GM23338 (cell line): ENCODE results near the gene CMTM2.

Experiments
- CREB1 ChIP-seq: fragments of 250-450 bp; sonication (Bioruptor Pico); IDR thresholded peaks from 2 replicates; pipeline ENCODE4 v1.5.0; 2020; ENCODE audit warnings: low read depth, mild to moderate bottlenecking, moderate library complexity
- EZH2 ChIP-seq: fragments of 200-600 bp; sonication (generic); IDR thresholded peaks from one replicate; pipeline ENCODE4 v1.8.0; 2017; ENCODE audit warnings: antibody characterized with exemption, mild to moderate bottlenecking, low read depth; ENCODE audit not compliant: unreplicated experiment
- EZH2phosphoT487 ChIP-seq: fragments of 200-600 bp; sonication (generic); IDR thresholded peaks from one replicate; pipeline ENCODE4 v1.8.1; 2018; ENCODE audit warnings: antibody characterized with exemption; ENCODE audit not compliant: unreplicated experiment
- JUNB ChIP-seq: IDR thresholded peaks from one replicate; pipeline ENCODE4 v1.6.1; 2016; ENCODE audit warnings: antibody characterized with exemption; ENCODE audit not compliant: unreplicated experiment
- NANOG ChIP-seq: IDR thresholded peaks from 2 replicates; pipeline ENCODE4 v1.6.1; 2016; ENCODE audit warnings: antibody characterized with exemption, borderline replicate concordance
- POLR2AphosphoS5 ChIP-seq: IDR thresholded peaks from 2 replicates; pipeline ENCODE4 v1.6.1; 2016; ENCODE audit warnings: antibody characterized with exemption, low read depth
- STAT1 ChIP-seq: IDR thresholded peaks from one replicate; pipeline ENCODE4 v1.6.1; 2016; ENCODE audit warnings: antibody characterized with exemption; ENCODE audit not compliant: unreplicated experiment
- TF ChIP-seq, protein P1 (sequence below), 2 experiments: fragments of 200-600 bp in 1 of 2; sonication (generic) in 1 of 2; conservative IDR thresholded peaks; 2 replicates each; pipeline versions ENCODE4 v1.5.1 to v1.6.1; 2016 to 2017; ENCODE audit warnings: antibody characterized with exemption in 2 of 2, low read depth in 2 of 2, mild to moderate bottlenecking in 2 of 2, moderate library complexity in 1 of 2
- TF ChIP-seq, protein P2 (sequence below): IDR thresholded peaks from one replicate; pipeline ENCODE4 v1.6.1; 2018; ENCODE audit warnings: antibody characterized with exemption; ENCODE audit not compliant: unreplicated experiment
- TF ChIP-seq, protein P3 (sequence below): fragments of 250-450 bp; sonication (Bioruptor Pico); IDR thresholded peaks from 2 replicates; pipeline ENCODE4 v1.5.0; 2020; ENCODE audit warnings: mild to moderate bottlenecking, moderate library complexity

DNA sequence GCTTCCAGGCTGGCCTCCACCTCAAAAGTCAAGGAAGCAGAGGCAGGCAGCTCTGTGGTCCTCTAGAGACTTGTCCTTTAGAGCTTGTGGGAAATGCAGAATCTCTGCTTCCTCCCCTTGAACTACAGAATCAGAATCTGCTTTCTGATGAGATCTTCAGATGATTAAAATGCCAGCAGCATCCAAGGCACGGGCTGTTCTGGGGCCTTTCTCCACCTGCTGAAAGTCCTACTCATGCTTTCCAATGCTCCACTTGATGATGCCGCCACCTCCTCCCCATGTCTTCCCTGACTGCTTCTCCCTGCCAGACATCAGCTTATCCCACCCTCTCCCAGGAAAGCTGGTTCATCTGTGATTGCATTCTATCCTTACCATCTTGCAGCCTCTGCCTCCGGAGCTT, 58.5 kb downstream of the CMTM2 start:
- TF ChIP-seq EZH2 (no peak), POLR2AphosphoS5 (no peak), EZH2phosphoT487 (no peak), CREB1 (no peak), JUNB (no peak), NANOG (no peak), STAT1 (no peak)
- TF ChIP-seq, protein P1, sequence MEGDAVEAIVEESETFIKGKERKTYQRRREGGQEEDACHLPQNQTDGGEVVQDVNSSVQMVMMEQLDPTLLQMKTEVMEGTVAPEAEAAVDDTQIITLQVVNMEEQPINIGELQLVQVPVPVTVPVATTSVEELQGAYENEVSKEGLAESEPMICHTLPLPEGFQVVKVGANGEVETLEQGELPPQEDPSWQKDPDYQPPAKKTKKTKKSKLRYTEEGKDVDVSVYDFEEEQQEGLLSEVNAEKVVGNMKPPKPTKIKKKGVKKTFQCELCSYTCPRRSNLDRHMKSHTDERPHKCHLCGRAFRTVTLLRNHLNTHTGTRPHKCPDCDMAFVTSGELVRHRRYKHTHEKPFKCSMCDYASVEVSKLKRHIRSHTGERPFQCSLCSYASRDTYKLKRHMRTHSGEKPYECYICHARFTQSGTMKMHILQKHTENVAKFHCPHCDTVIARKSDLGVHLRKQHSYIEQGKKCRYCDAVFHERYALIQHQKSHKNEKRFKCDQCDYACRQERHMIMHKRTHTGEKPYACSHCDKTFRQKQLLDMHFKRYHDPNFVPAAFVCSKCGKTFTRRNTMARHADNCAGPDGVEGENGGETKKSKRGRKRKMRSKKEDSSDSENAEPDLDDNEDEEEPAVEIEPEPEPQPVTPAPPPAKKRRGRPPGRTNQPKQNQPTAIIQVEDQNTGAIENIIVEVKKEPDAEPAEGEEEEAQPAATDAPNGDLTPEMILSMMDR (conservative IDR thresholded peaks at IDR 0.05; ENCODE audit: low read depth in 2 of 2): no peak
- TF ChIP-seq, protein P2, sequence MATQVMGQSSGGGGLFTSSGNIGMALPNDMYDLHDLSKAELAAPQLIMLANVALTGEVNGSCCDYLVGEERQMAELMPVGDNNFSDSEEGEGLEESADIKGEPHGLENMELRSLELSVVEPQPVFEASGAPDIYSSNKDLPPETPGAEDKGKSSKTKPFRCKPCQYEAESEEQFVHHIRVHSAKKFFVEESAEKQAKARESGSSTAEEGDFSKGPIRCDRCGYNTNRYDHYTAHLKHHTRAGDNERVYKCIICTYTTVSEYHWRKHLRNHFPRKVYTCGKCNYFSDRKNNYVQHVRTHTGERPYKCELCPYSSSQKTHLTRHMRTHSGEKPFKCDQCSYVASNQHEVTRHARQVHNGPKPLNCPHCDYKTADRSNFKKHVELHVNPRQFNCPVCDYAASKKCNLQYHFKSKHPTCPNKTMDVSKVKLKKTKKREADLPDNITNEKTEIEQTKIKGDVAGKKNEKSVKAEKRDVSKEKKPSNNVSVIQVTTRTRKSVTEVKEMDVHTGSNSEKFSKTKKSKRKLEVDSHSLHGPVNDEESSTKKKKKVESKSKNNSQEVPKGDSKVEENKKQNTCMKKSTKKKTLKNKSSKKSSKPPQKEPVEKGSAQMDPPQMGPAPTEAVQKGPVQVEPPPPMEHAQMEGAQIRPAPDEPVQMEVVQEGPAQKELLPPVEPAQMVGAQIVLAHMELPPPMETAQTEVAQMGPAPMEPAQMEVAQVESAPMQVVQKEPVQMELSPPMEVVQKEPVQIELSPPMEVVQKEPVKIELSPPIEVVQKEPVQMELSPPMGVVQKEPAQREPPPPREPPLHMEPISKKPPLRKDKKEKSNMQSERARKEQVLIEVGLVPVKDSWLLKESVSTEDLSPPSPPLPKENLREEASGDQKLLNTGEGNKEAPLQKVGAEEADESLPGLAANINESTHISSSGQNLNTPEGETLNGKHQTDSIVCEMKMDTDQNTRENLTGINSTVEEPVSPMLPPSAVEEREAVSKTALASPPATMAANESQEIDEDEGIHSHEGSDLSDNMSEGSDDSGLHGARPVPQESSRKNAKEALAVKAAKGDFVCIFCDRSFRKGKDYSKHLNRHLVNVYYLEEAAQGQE: no peak
- TF ChIP-seq, protein P3, sequence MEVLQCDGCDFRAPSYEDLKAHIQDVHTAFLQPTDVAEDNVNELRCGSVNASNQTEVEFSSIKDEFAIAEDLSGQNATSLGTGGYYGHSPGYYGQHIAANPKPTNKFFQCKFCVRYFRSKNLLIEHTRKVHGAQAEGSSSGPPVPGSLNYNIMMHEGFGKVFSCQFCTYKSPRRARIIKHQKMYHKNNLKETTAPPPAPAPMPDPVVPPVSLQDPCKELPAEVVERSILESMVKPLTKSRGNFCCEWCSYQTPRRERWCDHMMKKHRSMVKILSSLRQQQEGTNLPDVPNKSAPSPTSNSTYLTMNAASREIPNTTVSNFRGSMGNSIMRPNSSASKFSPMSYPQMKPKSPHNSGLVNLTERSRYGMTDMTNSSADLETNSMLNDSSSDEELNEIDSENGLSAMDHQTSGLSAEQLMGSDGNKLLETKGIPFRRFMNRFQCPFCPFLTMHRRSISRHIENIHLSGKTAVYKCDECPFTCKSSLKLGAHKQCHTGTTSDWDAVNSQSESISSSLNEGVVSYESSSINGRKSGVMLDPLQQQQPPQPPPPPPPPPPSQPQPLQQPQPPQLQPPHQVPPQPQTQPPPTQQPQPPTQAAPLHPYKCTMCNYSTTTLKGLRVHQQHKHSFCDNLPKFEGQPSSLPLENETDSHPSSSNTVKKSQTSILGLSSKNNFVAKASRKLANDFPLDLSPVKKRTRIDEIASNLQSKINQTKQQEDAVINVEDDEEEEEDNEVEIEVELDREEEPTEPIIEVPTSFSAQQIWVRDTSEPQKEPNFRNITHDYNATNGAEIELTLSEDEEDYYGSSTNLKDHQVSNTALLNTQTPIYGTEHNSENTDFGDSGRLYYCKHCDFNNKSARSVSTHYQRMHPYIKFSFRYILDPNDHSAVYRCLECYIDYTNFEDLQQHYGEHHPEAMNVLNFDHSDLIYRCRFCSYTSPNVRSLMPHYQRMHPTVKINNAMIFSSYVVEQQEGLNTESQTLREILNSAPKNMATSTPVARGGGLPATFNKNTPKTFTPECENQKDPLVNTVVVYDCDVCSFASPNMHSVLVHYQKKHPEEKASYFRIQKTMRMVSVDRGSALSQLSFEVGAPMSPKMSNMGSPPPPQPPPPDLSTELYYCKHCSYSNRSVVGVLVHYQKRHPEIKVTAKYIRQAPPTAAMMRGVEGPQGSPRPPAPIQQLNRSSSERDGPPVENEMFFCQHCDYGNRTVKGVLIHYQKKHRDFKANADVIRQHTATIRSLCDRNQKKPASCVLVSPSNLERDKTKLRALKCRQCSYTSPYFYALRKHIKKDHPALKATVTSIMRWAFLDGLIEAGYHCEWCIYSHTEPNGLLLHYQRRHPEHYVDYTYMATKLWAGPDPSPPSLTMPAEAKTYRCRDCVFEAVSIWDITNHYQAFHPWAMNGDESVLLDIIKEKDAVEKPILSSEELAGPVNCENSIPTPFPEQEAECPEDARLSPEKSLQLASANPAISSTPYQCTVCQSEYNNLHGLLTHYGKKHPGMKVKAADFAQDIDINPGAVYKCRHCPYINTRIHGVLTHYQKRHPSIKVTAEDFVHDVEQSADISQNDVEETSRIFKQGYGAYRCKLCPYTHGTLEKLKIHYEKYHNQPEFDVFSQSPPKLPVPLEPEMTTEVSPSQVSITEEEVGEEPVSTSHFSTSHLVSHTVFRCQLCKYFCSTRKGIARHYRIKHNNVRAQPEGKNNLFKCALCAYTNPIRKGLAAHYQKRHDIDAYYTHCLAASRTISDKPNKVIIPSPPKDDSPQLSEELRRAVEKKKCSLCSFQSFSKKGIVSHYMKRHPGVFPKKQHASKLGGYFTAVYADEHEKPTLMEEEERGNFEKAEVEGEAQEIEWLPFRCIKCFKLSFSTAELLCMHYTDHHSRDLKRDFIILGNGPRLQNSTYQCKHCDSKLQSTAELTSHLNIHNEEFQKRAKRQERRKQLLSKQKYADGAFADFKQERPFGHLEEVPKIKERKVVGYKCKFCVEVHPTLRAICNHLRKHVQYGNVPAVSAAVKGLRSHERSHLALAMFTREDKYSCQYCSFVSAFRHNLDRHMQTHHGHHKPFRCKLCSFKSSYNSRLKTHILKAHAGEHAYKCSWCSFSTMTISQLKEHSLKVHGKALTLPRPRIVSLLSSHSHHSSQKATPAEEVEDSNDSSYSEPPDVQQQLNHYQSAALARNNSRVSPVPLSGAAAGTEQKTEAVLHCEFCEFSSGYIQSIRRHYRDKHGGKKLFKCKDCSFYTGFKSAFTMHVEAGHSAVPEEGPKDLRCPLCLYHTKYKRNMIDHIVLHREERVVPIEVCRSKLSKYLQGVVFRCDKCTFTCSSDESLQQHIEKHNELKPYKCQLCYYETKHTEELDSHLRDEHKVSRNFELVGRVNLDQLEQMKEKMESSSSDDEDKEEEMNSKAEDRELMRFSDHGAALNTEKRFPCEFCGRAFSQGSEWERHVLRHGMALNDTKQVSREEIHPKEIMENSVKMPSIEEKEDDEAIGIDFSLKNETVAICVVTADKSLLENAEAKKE (CRISPR knock-in tag): no peak
